C4-2B (cell line): Measurements from ENCODE around the gene AGPS.

Source experiments
- ZFX ChIP-seq: fragments of 450-650 bp; IDR thresholded peaks from 2 replicates; pipeline ENCODE4 v1.6.1; 2017
- TF ChIP-seq, protein P1 (sequence below): fragments of 450-650 bp; conservative IDR thresholded peaks from 2 replicates; pipeline ENCODE4 v1.5.1; 2017; ENCODE audit warnings: mild to moderate bottlenecking

DNA sequence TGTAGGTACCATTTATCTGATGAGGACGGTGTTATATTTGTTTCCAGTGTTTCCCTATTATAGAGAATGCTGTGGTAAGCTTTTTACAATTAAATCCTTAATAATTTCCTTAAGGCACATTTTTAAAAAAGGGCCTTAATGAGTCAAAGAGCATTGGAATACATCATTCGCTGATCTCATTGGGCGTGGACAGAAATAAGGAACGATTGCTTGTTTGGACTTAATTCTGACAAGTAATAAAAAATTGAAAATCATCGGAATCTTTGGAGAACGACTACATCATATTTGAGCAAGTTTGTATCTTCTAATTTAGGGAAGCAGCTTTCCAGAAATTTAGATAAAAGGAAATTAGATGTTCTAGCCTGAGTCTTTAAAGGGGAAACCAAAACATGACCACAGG, 11.3 kb downstream of the AGPS start:
- TF ChIP-seq, protein P1, sequence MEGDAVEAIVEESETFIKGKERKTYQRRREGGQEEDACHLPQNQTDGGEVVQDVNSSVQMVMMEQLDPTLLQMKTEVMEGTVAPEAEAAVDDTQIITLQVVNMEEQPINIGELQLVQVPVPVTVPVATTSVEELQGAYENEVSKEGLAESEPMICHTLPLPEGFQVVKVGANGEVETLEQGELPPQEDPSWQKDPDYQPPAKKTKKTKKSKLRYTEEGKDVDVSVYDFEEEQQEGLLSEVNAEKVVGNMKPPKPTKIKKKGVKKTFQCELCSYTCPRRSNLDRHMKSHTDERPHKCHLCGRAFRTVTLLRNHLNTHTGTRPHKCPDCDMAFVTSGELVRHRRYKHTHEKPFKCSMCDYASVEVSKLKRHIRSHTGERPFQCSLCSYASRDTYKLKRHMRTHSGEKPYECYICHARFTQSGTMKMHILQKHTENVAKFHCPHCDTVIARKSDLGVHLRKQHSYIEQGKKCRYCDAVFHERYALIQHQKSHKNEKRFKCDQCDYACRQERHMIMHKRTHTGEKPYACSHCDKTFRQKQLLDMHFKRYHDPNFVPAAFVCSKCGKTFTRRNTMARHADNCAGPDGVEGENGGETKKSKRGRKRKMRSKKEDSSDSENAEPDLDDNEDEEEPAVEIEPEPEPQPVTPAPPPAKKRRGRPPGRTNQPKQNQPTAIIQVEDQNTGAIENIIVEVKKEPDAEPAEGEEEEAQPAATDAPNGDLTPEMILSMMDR, result no peak
- TF ChIP-seq ZFX, result no peak
